Ascending aorta (tissue), 2 donors: ENCODE data around the gene STK35. TPM values are rescaled to one million over a fixed set of nuclear protein-coding genes. Genes with fewer than 3 reads are reported as not detected.
A peak's percentile ranks its signal among the peaks of the same experiment; 100 is the strongest.

Experiments
- DNase-seq, 2 donors: peaks; one replicate each; pipeline ENCODE4 v3.0.0-alpha.2; 2019; ENCODE audit warnings: low spot score in 2 of 2
- H3K27ac ChIP-seq, 2 donors: fragments of 200-600 bp; sonication (generic); one replicate each; pipeline ENCODE4 v1.5.1; 2016 to 2017; ENCODE audit warnings: mild to moderate bottlenecking in 1 of 2
- H3K27me3 ChIP-seq: fragments of 200-600 bp; sonication (generic); one replicate; pipeline ENCODE4 v1.5.1; 2017
- H3K36me3 ChIP-seq, 2 donors: fragments of 200-600 bp; sonication (generic); one replicate each; pipeline ENCODE4 v1.5.1; 2016
- H3K4me1 ChIP-seq, 2 donors: fragments of 200-600 bp; sonication (generic); one replicate each; pipeline ENCODE4 v1.5.1; 2016 to 2017; ENCODE audit warnings: mild to moderate bottlenecking in 1 of 2
- H3K4me3 ChIP-seq, 2 donors: fragments of 200-600 bp; sonication (generic); one replicate each; pipeline ENCODE4 v1.5.1; 2016 to 2017; ENCODE audit warnings: mild to moderate bottlenecking in 1 of 2
- H3K9me3 ChIP-seq, 2 donors: fragments of 200-600 bp; sonication (generic); one replicate each; pipeline ENCODE4 v1.5.1; 2016
- intact Hi-C: fragments of 100-400 bp; cut with DNase I; formaldehyde crosslinking; loops from one replicate; pipeline ENCODE4 v1.15.1; 2023
- total RNA-seq: library from RNA; depleted of rRNA; stranded (reverse); fragments of >200 nt; gene quantifications from one replicate; pipeline ENCODE4 v1.1.0, GENCODE V29; 2016
- TF ChIP-seq, protein P1 (sequence below), 3 experiments: fragments of 200-600 bp in 2 of 3; fragments of 450-650 bp in 1 of 3; sonication (generic) in 2 of 3; IDR thresholded peaks; one replicate each; pipeline ENCODE4 v1.5.1; 2016 to 2019; ENCODE audit warnings: antibody characterized with exemption in 3 of 3, mild to moderate bottlenecking in 1 of 3, moderate library complexity in 1 of 3

The STK35 gene
- total RNA-seq, 1 donor from 2014 or later, result 11.2 TPM

DNA sequence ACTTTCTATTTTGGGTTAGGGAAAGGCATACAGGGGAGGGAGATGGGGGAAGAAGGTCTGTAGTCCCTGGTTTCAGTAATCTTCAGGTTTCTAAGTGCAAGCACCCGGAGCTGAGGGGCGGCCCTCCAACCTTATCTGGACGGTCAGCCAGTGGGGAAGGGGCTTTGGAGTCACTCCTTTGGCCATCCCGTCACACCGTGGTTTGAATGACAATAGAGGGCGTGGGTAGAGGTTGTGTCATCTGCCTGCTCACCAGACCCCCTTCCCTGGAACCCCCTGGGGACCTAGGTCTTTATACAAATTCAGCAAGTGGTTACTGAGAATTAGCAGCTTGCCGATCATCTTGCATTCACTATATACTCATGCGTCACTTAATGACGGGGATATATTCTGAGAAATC is 29.1 kb downstream of the STK35 start:
- Histone ChIP-seq H3K9me3 (no peaks in the 10 kb centered on the region), H3K27ac (no peak overlapping the region), H3K4me3 (no peak overlapping the region), H3K36me3 (no peaks in the 10 kb centered on the region), H3K27me3 (no peaks in the 10 kb centered on the region), H3K4me1 (peaks cover 6 to 20% of the 10 kb centered on the region in 2 donors)
- no peak for DNase-seq
- TF ChIP-seq, protein P1, sequence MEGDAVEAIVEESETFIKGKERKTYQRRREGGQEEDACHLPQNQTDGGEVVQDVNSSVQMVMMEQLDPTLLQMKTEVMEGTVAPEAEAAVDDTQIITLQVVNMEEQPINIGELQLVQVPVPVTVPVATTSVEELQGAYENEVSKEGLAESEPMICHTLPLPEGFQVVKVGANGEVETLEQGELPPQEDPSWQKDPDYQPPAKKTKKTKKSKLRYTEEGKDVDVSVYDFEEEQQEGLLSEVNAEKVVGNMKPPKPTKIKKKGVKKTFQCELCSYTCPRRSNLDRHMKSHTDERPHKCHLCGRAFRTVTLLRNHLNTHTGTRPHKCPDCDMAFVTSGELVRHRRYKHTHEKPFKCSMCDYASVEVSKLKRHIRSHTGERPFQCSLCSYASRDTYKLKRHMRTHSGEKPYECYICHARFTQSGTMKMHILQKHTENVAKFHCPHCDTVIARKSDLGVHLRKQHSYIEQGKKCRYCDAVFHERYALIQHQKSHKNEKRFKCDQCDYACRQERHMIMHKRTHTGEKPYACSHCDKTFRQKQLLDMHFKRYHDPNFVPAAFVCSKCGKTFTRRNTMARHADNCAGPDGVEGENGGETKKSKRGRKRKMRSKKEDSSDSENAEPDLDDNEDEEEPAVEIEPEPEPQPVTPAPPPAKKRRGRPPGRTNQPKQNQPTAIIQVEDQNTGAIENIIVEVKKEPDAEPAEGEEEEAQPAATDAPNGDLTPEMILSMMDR (IDR thresholded peaks at IDR 0.05), result no peak
- intact Hi-C loops, result no loop called here

DNA sequence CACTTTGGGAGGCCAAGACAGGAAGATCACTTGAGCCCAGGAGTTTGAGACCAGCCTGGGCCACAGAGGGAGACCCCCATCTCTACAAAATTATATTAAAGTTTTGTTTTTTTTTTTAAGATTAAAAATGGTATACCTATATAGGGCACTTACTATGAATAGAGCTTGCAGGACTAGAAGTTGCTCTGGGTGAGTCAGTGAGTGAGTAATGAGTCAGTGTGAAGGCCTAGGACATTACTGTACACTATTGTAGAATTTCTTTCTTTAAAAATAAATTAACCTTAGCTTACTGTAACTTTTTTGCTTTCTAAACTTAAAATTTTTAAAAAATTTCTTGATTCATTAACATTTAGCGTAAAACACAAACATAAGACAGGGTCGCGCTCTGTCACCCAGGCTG is 29.7 kb downstream of the STK35 start:
- Histone ChIP-seq H3K9me3 (no peaks in the 10 kb centered on the region), H3K36me3 (no peaks in the 10 kb centered on the region), H3K27ac (no peak overlapping the region), H3K4me1 (peaks cover 6 to 20% of the 10 kb centered on the region in 2 donors), H3K4me3 (no peak overlapping the region), H3K27me3 (no peaks in the 10 kb centered on the region)
- TF ChIP-seq, protein P1 (IDR thresholded peaks at IDR 0.05), result no peak
- DNase-seq, result no peak
- intact Hi-C loops, result no loop called here

DNA sequence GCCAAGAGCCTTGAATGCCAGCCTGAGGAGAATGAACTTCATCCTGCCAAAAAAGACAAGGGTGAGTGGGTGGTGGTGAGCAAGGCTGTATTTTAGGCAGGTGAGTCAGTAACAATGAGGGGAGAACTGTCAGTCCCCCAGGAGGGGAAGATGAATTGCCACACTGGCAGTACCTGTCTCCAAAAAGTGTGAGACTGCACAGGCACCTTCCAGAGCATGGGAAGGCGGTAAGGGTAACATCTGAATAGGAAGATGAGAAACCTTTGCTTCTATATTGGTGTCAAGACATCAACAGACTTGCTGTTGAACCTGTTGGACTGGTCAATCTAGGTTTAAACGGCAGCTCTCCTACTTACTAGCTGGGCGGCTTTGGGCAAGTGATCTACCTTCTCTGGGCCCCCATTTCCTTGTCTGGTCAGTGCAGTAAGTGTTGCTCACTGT is 30.9 kb downstream of the STK35 start:
- TF ChIP-seq, protein P1 (IDR thresholded peaks at IDR 0.05), result no peak
- H3K27ac ChIP-seq, result peak overlapping the region; percentile 15 to 58
- intact Hi-C loops, result no loop called here

DNA sequence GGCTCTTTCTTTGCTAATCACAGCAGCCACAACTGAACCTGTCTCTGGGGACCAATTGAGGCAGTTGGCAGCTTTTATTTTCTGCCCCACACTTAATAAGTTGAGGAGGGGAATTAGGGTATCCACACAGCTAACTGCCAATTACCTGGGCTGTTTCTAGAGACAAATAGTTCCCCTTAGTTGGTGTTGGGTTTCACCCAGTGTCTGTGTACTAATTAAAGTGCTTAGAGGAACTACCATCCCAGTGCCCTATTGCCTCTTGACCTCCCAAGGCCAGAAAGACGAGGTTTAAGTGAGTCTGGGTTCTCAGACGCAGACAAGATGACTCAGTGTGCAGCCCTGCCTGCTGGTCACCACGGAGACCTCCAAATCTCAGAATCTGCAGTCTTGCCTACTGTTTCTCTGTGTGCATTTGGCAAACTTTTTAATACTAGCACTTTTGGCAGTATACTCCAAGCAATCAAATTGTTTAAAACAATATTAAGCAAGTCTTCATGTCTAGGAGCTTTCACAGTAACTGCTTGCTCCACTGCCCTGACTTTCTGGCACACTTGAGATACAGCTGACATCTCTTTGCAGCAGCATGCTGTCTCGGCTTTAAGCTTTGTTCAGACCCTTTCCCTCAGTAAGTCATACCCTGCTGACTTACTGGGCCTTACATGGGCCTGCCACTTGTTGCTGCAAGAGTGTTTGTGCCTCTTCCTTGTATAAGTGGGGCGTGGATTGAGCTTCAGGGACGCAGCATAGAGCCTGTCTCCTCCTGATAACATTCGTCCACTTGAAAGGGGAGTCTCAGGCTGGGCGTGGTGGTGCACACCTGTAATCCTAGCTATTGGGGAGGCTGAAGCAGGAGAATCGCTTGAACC is 31.9 kb downstream of the STK35 start:
- no peaks in the 10 kb centered on the region for H3K9me3 ChIP-seq
- H3K36me3 ChIP-seq, result peaks cover 0 to 4% of the 10 kb centered on the region in 2 donors
- intact Hi-C loops, result no loop called here
- H3K27me3 ChIP-seq, result no peaks in the 10 kb centered on the region
- H3K27ac ChIP-seq, result peak overlapping the region; percentile 55 to 58
- TF ChIP-seq, protein P1 (IDR thresholded peaks at IDR 0.05), result no peak
- H3K4me1 ChIP-seq, result peaks cover 6 to 20% of the 10 kb centered on the region in 2 donors
- no peak for DNase-seq
- H3K4me3 ChIP-seq, result no peak overlapping the region

More for the DNA sequence above, 30.9 kb downstream of the STK35 start:
- H3K4me1 ChIP-seq, result peaks cover 6 to 20% of the 10 kb centered on the region in 2 donors
- peaks cover 0 to under 1% of the 10 kb centered on the region in 2 donors for H3K36me3 ChIP-seq
- no peak overlapping the region for H3K4me3 ChIP-seq
- H3K9me3 ChIP-seq, result no peaks in the 10 kb centered on the region
- no peaks in the 10 kb centered on the region for H3K27me3 ChIP-seq
- no peak for DNase-seq

DNA sequence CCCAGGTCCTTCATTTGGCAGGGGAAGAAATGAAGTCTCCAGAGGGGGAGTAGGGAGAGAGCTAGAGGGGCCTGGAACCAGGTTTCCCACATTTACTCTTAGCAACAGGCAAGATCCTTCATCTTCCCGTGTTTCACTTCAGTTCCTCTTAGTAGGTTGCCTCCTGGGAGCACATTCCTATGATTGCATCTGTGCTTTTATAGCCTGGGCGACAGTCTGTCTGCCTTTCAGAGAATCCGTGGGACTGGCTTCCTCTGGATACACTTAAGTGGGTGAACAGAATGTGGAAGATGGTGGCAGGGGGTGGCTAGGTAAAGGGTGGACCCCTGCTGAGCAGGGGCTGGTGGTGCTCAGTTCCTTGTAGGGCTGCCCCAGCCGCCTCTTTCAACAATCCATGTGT is 33.4 kb downstream of the STK35 start:
- intact Hi-C loops, result no loop called here
- Histone ChIP-seq H3K36me3 (peaks cover 0 to 4% of the 10 kb centered on the region in 2 donors), H3K27me3 (no peaks in the 10 kb centered on the region), H3K4me3 (no peak overlapping the region), H3K4me1 (peaks cover 6 to 20% of the 10 kb centered on the region in 2 donors), H3K9me3 (no peaks in the 10 kb centered on the region), H3K27ac (no peak overlapping the region)
- DNase-seq, result no peak
- TF ChIP-seq, protein P1 (IDR thresholded peaks at IDR 0.05), result no peak
